ENCODE results near the gene UBR3. TPM values are rescaled to one million over a fixed set of nuclear protein-coding genes. Genes with fewer than 3 reads are reported as not detected.
A peak's percentile ranks its signal among the peaks of the same experiment; 100 is the strongest.

The UBR3 gene
- total and polyA plus RNA-seq, 2 of the 4 experiments (the other 2 are of a cell fraction), result 10.0 to 33.9 TPM

- intact Hi-C loops (cut with micrococcal nuclease), result loop anchor here (1.0 to 2.0 kb wide), 2 partner anchors 103 to 372 kb away; no protein-coding TSS in a partner anchor
- H3K27ac ChIP-seq (ENCODE audit: insufficient read depth, low read length), result peak overlapping the region; percentile 88
Observed at GRCh38 chr2:169823996-169824372, 3.3 kb upstream of the UBR3 start.

More at GRCh38 chr2:169823996-169824372, 3.3 kb upstream of the UBR3 start:
- H3K79me1 ChIP-seq (ENCODE audit: low read depth in 1 of 2, low read length in 2 of 2), result peaks cover 24 to 53% of the 10 kb centered on the region in 2 experiments
- peak overlapping the region; percentile 46; the same call in 1 of the 2 replicates for H4K91ac ChIP-seq (ENCODE audit: insufficient read depth, low read depth, low read length)
- dilution Hi-C loops (cut with HindIII; ENCODE audit: low sequenced_read_pairs, unreplicated experiment) (no loop called here), in situ Hi-C loops (cut with MboI; ENCODE audit: low sequenced_read_pairs) (loop anchor here (25.0 kb wide), 1 partner anchor 1113 kb away; the partner anchor contains the start of gene GORASP2)
- peaks cover 2% of the 10 kb centered on the region; the same call in 1 of the 2 replicates for H3K36me3 ChIP-seq (ENCODE audit: control insufficient read depth, insufficient read depth, low read length)
- H3K4ac ChIP-seq (ENCODE audit: low read depth, low read length), result peak overlapping the region; percentile 63
- H4K5ac ChIP-seq (ENCODE audit: low read depth, low read length), result peak overlapping the region; percentile 74; the same call in 1 of the 2 replicates
- H2AK9ac ChIP-seq (replicated peaks; ENCODE audit: low read depth, low read length, poor library complexity), result peak overlapping the region; percentile 59
- H3K4me3 ChIP-seq (ENCODE audit: insufficient read depth, low read depth, low read length), result peak overlapping the region; percentile 72
- H3K9me1 ChIP-seq (ENCODE audit: insufficient read depth, low read length), result 0 out of 2 replicates have a peak, but pooled peaks cover 3% of the 10 kb centered on the region
- H3K9ac ChIP-seq (ENCODE audit: low read depth, low read length), result peak overlapping the region; percentile 79
- H2AFZ ChIP-seq (replicated peaks; ENCODE audit: low read length, poor library complexity), result peak overlapping the region; percentile 99
- H2BK5ac ChIP-seq (ENCODE audit: low read depth, low read length, poor library complexity, severe bottlenecking), result peak overlapping the region; percentile 66
- DNase-seq (no peak), ATAC-seq (ENCODE audit: low read depth) (0 out of 2 replicates have a peak, but pooled peaks have one; percentile 0)
- TF ChIP-seq MXI1 (IDR thresholded peaks at IDR 0.05; ENCODE audit: borderline replicate concordance, low read depth, low read length), result no peak
- TF ChIP-seq FOS (IDR thresholded peaks at IDR 0.05; ENCODE audit: low read depth, low read length), result no peak
- no peaks in the 10 kb centered on the region for H3K27me3 ChIP-seq (ENCODE audit: control insufficient read depth, insufficient read depth, low read length)
- peak overlapping the region; percentile 85 for H3K4me2 ChIP-seq (ENCODE audit: low read depth, low read length)
- POLR2A ChIA-PET (ENCODE audit: unreplicated experiment), result interaction anchor here (0.5 kb wide), 2 partner anchors 21 to 48 kb away, joined by 3 to 4 read pairs; no protein-coding TSS in a partner anchor
- no CpG with 5 or more reads among the region's 4 CpGs for WGBS, 2 experiments (ENCODE audit: extremely low coverage in 2 of 2, insufficient read length in 1 of 2)
- H2BK120ac ChIP-seq (ENCODE audit: low read depth, low read length), result no peak overlapping the region
- H4K8ac ChIP-seq (ENCODE audit: low read depth in 2 of 2, low read length in 2 of 2), result peak overlapping the region; percentile 66 to 73; a peak in 2 of 4 replicates
- no TSS peak for BruUV-seq (replicated peaks)
- peaks cover 4% of the 10 kb centered on the region for H3K4me1 ChIP-seq (ENCODE audit: control insufficient read depth, insufficient read depth, low read length)
- CTCF ChIA-PET, result interaction anchor here (0.6 to 1.4 kb wide), 5 partner anchors 9 to 1426 kb away, joined by 3 to 5 read pairs (median 4); no protein-coding TSS in a partner anchor
- peak overlapping the region; percentile 53 for H3K14ac ChIP-seq (replicated peaks; ENCODE audit: low read depth, low read length)
- no peak overlapping the region for H2BK20ac ChIP-seq (ENCODE audit: low read depth, low read length)
- H3K23ac ChIP-seq (ENCODE audit: low read depth, low read length), result peak overlapping the region; percentile 96
- peaks cover 14% of the 10 kb centered on the region for H4K20me1 ChIP-seq (ENCODE audit: insufficient read depth, low read length)
- no peak overlapping the region for H2BK15ac ChIP-seq (ENCODE audit: low read depth, low read length)
- H3K18ac ChIP-seq (ENCODE audit: low read depth, low read length), result peak overlapping the region; percentile 14; the same call in 1 of the 2 replicates
- H2AK5ac ChIP-seq (ENCODE audit: low read depth, low read length), result peak overlapping the region; percentile 22; the same call in 1 of the 2 replicates
- peak overlapping the region; percentile 75; the same call in 1 of the 2 replicates for H3K56ac ChIP-seq (ENCODE audit: extremely low read depth, insufficient read depth, low read length)
- H3K9me3 ChIP-seq (ENCODE audit: control insufficient read depth, insufficient read depth, low read length), result no peaks in the 10 kb centered on the region
